ENCODE results near the gene RPL13A. TPM values are rescaled to one million over a fixed set of nuclear protein-coding genes. Genes with fewer than 3 reads are reported as not detected.

RPL13A gene
- total and polyA plus RNA-seq, 2 of the 13 experiments (the other 11 are each of a cell fraction or from before 2014, with no cell fraction given): 2,601 to 3,407 TPM

- TF ChIP-seq KDM2A (CRISPR knock-in tag; IDR thresholded peaks at IDR 0.05; ENCODE audit: borderline replicate concordance, low read depth) (peak; percentile 56; the same call in 1 of the 2 replicates), ARID4A (CRISPR knock-in tag; IDR thresholded peaks at IDR 0.05; ENCODE audit: borderline replicate concordance) (peak; percentile 48; the same call in 1 of the 2 replicates), NR0B2 (CRISPR knock-in tag; IDR thresholded peaks at IDR 0.05) (no peak), ETV6 (CRISPR knock-in tag; conservative IDR thresholded peaks at IDR 0.05) (no peak), LCORL (IDR thresholded peaks at IDR 0.05) (no peak), LCORL (CRISPR knock-in tag; IDR thresholded peaks at IDR 0.05) (peak; percentile 58), ZNF609 (CRISPR knock-in tag; IDR thresholded peaks at IDR 0.05; ENCODE audit: borderline replicate concordance) (0 out of 2 replicates have a peak, but pooled peaks have one; percentile 20), YEATS2 (CRISPR knock-in tag; IDR thresholded peaks at IDR 0.05; ENCODE audit: borderline replicate concordance) (peak; percentile 34; the same call in 1 of the 2 replicates), EP300 (IDR thresholded peaks at IDR 0.05; ENCODE audit: low read depth in 2 of 2, low read length in 2 of 2) (0 out of 4 replicates have a peak, but pooled peaks of 1 of the 2 experiments have one; percentile 5), EP300 (CRISPR knock-in tag; IDR thresholded peaks at IDR 0.05; ENCODE audit: borderline replicate concordance) (no peak), HINFP (CRISPR knock-in tag; IDR thresholded peaks at IDR 0.05; ENCODE audit: low read depth) (0 out of 2 replicates have a peak, but pooled peaks have one; percentile 21), ZNF550 (CRISPR knock-in tag; IDR thresholded peaks at IDR 0.05; ENCODE audit: borderline replicate concordance) (no peak), RNF219 (CRISPR knock-in tag; IDR thresholded peaks at IDR 0.05) (no peak), ZNF747 (CRISPR knock-in tag; IDR thresholded peaks at IDR 0.05; ENCODE audit: borderline replicate concordance) (no peak)
Observed at GRCh38 chr19:49473868-49474541, 13.4 kb upstream of the RPL13A start, which contains the start of gene FLT3LG (continued).

Data from HepG2 (cell line).